ENCODE data around the gene ZNF483. TPM values are rescaled to one million over a fixed set of nuclear protein-coding genes. Genes with fewer than 3 reads are reported as not detected.

ZNF483 gene
- 1 to 10 TPM in 1 of 2 donors, under 1 TPM in 1; 0.69 to 1.3 TPM for total RNA-seq

DNA sequence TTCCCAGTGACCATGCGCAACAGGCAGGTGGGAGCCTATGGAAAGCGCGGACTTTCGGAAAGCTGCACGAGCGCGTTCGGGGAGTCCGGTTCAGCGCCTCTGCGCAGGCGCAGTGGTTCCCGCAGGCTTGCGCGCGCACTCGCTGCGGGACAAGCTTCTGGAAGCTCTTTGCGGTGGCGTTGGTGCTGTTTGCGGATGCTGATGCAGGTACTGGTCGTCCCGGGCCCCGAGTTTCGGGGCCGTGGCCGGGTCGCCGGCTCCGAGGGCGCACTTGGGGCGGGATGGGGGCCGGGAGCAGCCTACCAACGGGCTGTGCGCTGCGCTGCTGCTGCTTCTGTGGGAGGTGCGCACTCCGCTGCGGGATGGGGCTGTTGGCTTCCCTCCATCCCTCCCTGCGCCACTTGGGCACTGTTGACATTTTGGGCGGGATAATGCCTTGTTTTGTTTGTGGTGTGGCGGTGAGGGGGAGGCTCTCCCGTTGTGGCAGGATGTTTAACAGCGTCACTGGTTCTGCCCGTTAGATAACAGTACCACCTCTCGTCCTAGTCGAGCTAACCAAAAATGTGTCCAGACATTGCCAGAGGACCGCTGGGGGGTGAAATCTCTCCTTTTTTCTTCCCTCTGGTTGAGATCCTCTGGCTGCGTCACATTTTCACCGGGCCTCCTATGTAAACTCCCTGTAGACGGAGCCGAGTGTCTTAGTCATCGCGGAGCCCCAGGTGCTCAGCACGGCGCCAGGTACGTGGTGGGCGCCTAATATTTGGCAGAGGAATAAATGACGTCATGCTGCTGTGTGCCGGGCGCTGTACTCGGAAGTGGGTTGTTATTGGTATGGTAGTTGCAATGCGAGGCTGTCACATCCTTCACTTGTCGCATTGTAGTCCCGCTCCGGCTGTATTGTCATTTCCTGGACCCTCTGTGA is at the start of gene ZNF483:
Gene ZNF483 (plus strand): TSS at position 124 of the 922 bp plus-strand sequence. CDS start 2,217 bp downstream, outside the sequence.

DNA sequence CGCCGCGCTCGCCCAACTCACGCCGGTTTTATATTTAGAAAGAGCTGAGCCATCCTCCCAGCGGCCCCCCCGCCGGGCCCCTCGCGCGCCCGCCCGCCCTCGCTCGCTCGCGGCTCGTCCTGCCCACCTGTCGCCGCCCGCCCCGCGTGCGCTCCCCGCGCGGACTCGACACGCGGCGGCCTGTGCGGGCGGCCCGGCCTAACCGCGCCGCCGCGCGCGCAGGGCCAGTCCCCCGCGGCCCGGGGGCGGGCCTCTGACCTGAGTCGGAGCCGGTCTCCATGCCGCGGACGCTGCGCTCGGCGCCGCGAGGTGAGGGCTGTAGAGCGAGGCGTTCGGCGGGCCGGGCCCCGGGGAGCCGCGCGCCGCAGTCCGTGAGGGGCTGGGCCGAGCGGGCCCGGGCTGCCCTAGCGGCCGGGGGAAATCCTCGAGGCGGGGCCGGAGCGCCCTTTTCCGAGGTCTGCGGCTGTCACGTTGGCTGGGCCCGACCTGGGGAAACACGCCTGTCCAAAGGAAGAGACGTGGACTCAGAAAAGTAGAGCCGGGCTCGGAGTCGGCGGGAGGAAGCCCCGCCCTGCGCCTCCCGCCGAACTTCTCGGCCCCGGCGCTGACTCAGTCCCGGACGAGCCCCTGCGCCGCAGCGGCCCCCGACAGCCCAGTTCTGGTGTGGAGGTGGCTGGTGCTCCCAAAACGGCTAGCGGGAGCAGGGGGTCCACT is 41.0 kb upstream of the ZNF483 start, which contains the start of gene ECPAS:
Gene ECPAS (minus strand): TSS at position 526 of the 714 bp plus-strand sequence. CDS start 11,465 bp downstream, outside the sequence.

DNA sequence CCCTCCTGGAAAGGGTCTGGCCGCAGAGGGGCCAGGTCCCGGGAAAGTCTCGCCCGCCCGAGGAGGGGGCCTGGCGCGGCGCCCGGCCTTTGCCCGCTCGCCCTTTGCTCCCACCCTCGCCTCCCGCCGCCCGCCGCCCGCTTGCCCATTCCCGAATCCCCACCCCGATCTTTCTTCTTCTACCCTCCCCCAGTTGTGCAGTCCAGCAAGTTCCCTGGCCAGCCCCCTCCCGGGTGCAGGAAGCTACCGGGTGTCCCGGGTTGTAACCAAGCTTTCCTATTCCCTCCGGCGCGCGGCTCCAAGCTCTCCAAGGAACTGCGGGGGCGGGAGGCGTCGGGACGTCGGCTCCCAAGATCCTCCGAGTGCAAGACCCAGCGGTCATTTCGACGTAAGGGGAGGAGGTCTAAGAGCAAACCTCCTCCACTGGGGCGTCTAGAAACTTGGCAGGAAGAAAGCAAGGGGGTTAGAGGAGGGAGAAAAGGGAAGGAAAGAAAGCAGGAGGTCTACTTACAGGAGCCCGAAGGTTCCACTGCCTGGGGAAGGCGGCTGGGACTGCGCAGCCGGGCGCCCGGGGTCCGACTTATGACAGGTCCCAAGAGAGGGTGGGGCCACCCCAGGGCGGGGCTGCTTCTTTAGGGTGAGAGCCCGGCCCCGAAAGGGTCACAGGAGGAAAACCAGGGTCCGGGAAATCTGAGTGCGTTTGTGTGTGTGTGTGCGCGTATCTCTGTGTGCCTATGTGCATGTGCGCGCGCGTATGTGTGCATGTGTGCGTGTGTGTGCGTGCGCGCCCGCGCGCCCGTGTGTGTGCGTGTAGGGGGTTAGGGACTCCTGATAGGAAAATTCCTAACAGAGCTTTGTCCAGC is 74.3 kb downstream of the ZNF483 start, which contains the start of gene PTGR1:
Gene PTGR1 (minus strand): TSS at position 556 of the 863 bp plus-strand sequence. CDS start 2,225 bp downstream, outside the sequence.

Other genes with a start within 250 kb of the ZNF483 start
- not detected for gene OR2K2, start 195.0 kb upstream of the ZNF483 start, total RNA-seq
- gene ECPAS, start 40.8 kb upstream of the ZNF483 start, total RNA-seq = 10 to 100 TPM; 58.2 to 70.3 TPM
- 10 to 100 TPM; 52.0 to 52.6 TPM for gene PTGR1, start 74.5 kb downstream of the ZNF483 start, total RNA-seq
- gene DNAJC25, start 106.2 kb downstream of the ZNF483 start, total RNA-seq = 1 to 10 TPM; 6.2 to 9.0 TPM
- gene GNG10, start 136.4 kb downstream of the ZNF483 start, total RNA-seq = 10 to 100 TPM; 55.7 to 59.9 TPM

Measured in melanocyte of skin (primary cell).